ENCODE results near the gene MB21D2. TPM values are rescaled to one million over a fixed set of nuclear protein-coding genes. Genes with fewer than 3 reads are reported as not detected.
"Not testable (repeated sequence)": the region's sequence is repeated elsewhere in the genome, so short reads cannot be mapped to it uniquely, and the experiment has no call there.

The MB21D2 gene
- total RNA-seq, 1 experiment from 2014 or later: 19.7 TPM

DNA sequence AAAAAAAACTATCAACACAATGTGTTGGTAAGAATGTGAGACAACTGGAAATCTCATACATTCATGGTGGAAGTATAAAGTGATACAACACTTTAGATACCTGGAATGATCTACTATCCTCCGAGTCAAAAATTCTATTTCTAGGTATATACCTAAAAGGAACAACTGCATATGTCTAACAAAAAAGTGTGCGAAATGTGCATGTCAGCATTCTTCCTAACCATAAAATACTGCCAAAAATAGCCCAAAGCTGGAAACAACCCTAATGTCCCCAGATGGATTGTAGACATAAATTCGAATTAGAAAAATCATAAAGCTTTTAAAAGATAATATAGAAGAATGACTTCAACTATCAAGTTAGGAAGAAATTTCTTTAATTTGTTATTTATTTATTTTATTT, 139.1 kb downstream of the MB21D2 start (continued):
- no peak for TF ChIP-seq ZNF281 (CRISPR knock-in tag; IDR thresholded peaks at IDR 0.05)
- TF ChIP-seq, protein P1, sequence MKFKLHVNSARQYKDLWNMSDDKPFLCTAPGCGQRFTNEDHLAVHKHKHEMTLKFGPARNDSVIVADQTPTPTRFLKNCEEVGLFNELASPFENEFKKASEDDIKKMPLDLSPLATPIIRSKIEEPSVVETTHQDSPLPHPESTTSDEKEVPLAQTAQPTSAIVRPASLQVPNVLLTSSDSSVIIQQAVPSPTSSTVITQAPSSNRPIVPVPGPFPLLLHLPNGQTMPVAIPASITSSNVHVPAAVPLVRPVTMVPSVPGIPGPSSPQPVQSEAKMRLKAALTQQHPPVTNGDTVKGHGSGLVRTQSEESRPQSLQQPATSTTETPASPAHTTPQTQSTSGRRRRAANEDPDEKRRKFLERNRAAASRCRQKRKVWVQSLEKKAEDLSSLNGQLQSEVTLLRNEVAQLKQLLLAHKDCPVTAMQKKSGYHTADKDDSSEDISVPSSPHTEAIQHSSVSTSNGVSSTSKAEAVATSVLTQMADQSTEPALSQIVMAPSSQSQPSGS (CRISPR knock-in tag; IDR thresholded peaks at IDR 0.05; ENCODE audit: borderline replicate concordance, low read depth): no peak
- no peak for TF ChIP-seq ZBTB21 (CRISPR knock-in tag; IDR thresholded peaks at IDR 0.05; ENCODE audit: borderline replicate concordance)

- peaks cover 38% of the 10 kb centered on the region for H3K9me3 Mint-ChIP-seq
- DNase-seq (ENCODE audit: low spot score); H3K4me1 Mint-ChIP-seq; POLR2A ChIA-PET; H3K27me3 Mint-ChIP-seq (ENCODE audit: low read depth); CTCF ChIA-PET; H3K4me3 Mint-ChIP-seq; H3K27ac Mint-ChIP-seq; ATAC-seq: not testable (repeated sequence)
- peaks cover 29% of the 10 kb centered on the region for H3K36me3 Mint-ChIP-seq
These were observed 143.3 kb downstream of the MB21D2 start for GRCh38 chr3:192774341-192774740.

DNA sequence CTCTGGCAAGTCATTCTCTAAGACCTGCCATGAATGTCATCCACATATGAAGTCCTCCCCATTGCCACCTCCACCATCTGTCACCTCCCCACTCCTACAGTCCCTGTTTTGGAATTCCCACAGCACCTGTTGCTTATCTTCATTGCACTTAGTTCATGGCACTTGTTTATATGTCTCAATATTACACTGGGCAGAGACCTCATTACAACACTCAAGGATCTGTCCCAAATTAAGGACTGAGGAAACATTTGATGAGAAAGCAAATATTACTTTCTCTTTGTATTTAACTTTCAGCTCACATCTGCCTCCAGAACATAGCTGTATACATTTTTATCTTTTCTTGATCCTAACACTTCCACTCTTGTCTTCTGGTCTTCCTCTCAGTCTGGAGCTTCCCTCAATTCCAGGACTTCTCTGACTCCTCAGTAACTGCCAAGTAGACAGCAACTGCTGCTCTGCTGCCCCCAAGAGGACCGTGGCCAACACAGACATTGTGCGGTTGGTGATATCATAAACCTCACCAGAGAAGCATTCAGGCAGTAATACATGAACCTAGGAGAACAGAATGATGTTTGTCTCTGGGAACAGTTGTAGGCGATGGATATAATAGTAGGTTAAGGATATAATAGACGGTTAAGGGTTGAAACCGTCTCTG, 145.3 kb downstream of the MB21D2 start:
- DNase-seq (ENCODE audit: low spot score): peak; percentile 61
- Mint-ChIP-seq H3K4me3 (no peak overlapping the region), H3K9me3 (peaks cover 33% of the 10 kb centered on the region), H3K27ac (no peak overlapping the region), H3K27me3 (ENCODE audit: low read depth) (peaks cover 4% of the 10 kb centered on the region), H3K4me1 (no peaks in the 10 kb centered on the region), H3K36me3 (peaks cover 29% of the 10 kb centered on the region)
- peak; percentile 100 for ATAC-seq
- POLR2A ChIA-PET: no interaction called here
- TF ChIP-seq RORB (CRISPR knock-in tag; IDR thresholded peaks at IDR 0.05) (no peak), ZNF416 (CRISPR knock-in tag; IDR thresholded peaks at IDR 0.05) (no peak), ZNF423 (CRISPR knock-in tag; IDR thresholded peaks at IDR 0.05) (no peak), CREB1 (CRISPR knock-in tag; IDR thresholded peaks at IDR 0.05) (no peak)
- TF ChIP-seq, protein P2, sequence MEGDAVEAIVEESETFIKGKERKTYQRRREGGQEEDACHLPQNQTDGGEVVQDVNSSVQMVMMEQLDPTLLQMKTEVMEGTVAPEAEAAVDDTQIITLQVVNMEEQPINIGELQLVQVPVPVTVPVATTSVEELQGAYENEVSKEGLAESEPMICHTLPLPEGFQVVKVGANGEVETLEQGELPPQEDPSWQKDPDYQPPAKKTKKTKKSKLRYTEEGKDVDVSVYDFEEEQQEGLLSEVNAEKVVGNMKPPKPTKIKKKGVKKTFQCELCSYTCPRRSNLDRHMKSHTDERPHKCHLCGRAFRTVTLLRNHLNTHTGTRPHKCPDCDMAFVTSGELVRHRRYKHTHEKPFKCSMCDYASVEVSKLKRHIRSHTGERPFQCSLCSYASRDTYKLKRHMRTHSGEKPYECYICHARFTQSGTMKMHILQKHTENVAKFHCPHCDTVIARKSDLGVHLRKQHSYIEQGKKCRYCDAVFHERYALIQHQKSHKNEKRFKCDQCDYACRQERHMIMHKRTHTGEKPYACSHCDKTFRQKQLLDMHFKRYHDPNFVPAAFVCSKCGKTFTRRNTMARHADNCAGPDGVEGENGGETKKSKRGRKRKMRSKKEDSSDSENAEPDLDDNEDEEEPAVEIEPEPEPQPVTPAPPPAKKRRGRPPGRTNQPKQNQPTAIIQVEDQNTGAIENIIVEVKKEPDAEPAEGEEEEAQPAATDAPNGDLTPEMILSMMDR (IDR thresholded peaks at IDR 0.05): peak; percentile 44
- CTCF ChIA-PET: interaction anchor here (0.6 to 1.2 kb wide), 20 partner anchors 9 to 328 kb away, joined by 3 to 13 read pairs (median 4); partner anchors contain the start of gene FGF12

- peaks cover 3% of the 10 kb centered on the region; the same call in 1 of the 2 replicates for H3K36me3 Mint-ChIP-seq
- peaks cover 21% of the 10 kb centered on the region for H3K9me3 Mint-ChIP-seq
- no peak for ATAC-seq
- no peak overlapping the region for H3K4me3 Mint-ChIP-seq
- no peak overlapping the region for H3K27ac Mint-ChIP-seq
- peaks cover 3% of the 10 kb centered on the region; the same call in 1 of the 2 replicates for H3K27me3 Mint-ChIP-seq (ENCODE audit: low read depth)
- CTCF ChIA-PET: no interaction called here
- H3K4me1 Mint-ChIP-seq: peaks cover 10% of the 10 kb centered on the region
- DNase-seq (ENCODE audit: low spot score): no peak
- POLR2A ChIA-PET: no interaction called here
- TF ChIP-seq SOX15 (CRISPR knock-in tag; IDR thresholded peaks at IDR 0.05) (no peak), ZNF396 (CRISPR knock-in tag; IDR thresholded peaks at IDR 0.05; ENCODE audit: borderline replicate concordance) (no peak), TEAD4 (CRISPR knock-in tag; IDR thresholded peaks at IDR 0.05) (no peak), TCF7 (CRISPR knock-in tag; IDR thresholded peaks at IDR 0.05; ENCODE audit: low read depth) (no peak), ZBTB21 (CRISPR knock-in tag; IDR thresholded peaks at IDR 0.05; ENCODE audit: borderline replicate concordance) (no peak), JAZF1 (CRISPR knock-in tag; IDR thresholded peaks at IDR 0.05) (no peak), TP53 (CRISPR knock-in tag; IDR thresholded peaks at IDR 0.05) (no peak), ATF3 (CRISPR knock-in tag; conservative IDR thresholded peaks at IDR 0.05) (no peak), ZNF263 (CRISPR knock-in tag; IDR thresholded peaks at IDR 0.05; ENCODE audit: low read depth) (no peak), ZNF138 (CRISPR knock-in tag; conservative IDR thresholded peaks at IDR 0.05) (no peak), USF2 (CRISPR knock-in tag; IDR thresholded peaks at IDR 0.05) (no peak), HMGA2 (CRISPR knock-in tag; IDR thresholded peaks at IDR 0.05) (no peak)
- TF ChIP-seq, protein P1 (CRISPR knock-in tag; IDR thresholded peaks at IDR 0.05; ENCODE audit: borderline replicate concordance, low read depth): no peak
- TF ChIP-seq, protein P3, sequence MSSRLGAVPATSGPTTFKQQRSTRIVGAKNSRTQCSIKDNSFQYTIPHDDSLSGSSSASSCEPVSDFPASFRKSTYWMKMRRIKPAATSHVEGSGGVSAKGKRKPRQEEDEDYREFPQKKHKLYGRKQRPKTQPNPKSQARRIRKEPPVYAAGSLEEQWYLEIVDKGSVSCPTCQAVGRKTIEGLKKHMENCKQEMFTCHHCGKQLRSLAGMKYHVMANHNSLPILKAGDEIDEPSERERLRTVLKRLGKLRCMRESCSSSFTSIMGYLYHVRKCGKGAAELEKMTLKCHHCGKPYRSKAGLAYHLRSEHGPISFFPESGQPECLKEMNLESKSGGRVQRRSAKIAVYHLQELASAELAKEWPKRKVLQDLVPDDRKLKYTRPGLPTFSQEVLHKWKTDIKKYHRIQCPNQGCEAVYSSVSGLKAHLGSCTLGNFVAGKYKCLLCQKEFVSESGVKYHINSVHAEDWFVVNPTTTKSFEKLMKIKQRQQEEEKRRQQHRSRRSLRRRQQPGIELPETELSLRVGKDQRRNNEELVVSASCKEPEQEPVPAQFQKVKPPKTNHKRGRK (CRISPR knock-in tag; IDR thresholded peaks at IDR 0.05; ENCODE audit: borderline replicate concordance): no peak
These were observed 159.0 kb downstream of the MB21D2 start for GRCh38 chr3:192758654-192759053.

All from WTC11 (cell line).